Brain microvascular endothelial cell (primary cell): ENCODE data around the gene ZNF511.

Source experiments
- DNase-seq: peaks from one replicate; pipeline ENCODE4 v3.0.0-alpha.2; 2020
- H3K27ac ChIP-seq: fragments of 250-450 bp; sonication (Bioruptor Pico); 2 replicates; pipeline ENCODE4 v1.5.1; 2020; ENCODE audit warnings: mild to moderate bottlenecking, moderate library complexity
- H3K27me3 ChIP-seq: fragments of 250-450 bp; sonication (Bioruptor Pico); replicated peaks from 2 replicates; pipeline ENCODE4 v1.5.1; 2020; ENCODE audit warnings: mild to moderate bottlenecking
- H3K36me3 ChIP-seq: fragments of 250-450 bp; sonication (Bioruptor Pico); replicated peaks from 2 replicates; pipeline ENCODE4 v1.5.1; 2020; ENCODE audit warnings: mild to moderate bottlenecking
- H3K4me3 ChIP-seq: 2 replicates; pipeline ENCODE4 v1.5.1; 2011; ENCODE audit warnings: low read depth, mild to moderate bottlenecking, control low read depth, low read length, moderate library complexity
- in situ Hi-C: cut with HindIII; loops from 2 replicates; pipeline ENCODE4 v1.10.0; 2017; ENCODE audit warnings: low sequenced_read_pairs, low pct_ligation_motif_present
- TF ChIP-seq, protein P1 (sequence below): IDR thresholded peaks from 2 replicates; pipeline ENCODE4 v1.5.1; 2011; ENCODE audit warnings: low read depth, mild to moderate bottlenecking, moderate library complexity, low read length, control low read depth, inconsistent platforms; ENCODE audit errors: missing control alignments

ZNF511 gene

DNA sequence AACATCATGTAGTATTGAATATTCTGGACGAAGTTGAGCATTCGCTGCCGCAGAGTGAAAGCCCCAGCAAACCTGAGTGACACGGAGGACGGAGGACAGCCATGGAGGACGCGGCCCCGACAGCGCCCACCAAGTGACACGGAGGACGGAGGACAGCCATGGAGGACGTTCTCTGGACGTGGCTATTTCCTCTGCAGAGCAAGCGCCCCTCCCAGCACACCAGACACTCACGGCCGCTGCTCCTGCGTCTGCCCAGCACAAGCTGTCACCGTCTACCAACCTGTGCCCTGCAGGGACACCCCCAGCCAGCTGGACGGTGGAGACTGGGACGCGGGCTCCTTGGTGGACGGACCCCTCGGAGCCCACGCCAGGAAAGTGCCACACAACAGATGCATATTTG is 24.8 kb upstream of the ZNF511 start:
- Histone ChIP-seq H3K36me3 (peaks cover 59% of the 10 kb centered on the region), H3K27ac (no peak overlapping the region), H3K27me3 (no peaks in the 10 kb centered on the region), H3K4me3 (no peak overlapping the region)
- in situ Hi-C loops: no loop called here
- TF ChIP-seq, protein P1, sequence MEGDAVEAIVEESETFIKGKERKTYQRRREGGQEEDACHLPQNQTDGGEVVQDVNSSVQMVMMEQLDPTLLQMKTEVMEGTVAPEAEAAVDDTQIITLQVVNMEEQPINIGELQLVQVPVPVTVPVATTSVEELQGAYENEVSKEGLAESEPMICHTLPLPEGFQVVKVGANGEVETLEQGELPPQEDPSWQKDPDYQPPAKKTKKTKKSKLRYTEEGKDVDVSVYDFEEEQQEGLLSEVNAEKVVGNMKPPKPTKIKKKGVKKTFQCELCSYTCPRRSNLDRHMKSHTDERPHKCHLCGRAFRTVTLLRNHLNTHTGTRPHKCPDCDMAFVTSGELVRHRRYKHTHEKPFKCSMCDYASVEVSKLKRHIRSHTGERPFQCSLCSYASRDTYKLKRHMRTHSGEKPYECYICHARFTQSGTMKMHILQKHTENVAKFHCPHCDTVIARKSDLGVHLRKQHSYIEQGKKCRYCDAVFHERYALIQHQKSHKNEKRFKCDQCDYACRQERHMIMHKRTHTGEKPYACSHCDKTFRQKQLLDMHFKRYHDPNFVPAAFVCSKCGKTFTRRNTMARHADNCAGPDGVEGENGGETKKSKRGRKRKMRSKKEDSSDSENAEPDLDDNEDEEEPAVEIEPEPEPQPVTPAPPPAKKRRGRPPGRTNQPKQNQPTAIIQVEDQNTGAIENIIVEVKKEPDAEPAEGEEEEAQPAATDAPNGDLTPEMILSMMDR: no peak
- DNase-seq: no peak

DNA sequence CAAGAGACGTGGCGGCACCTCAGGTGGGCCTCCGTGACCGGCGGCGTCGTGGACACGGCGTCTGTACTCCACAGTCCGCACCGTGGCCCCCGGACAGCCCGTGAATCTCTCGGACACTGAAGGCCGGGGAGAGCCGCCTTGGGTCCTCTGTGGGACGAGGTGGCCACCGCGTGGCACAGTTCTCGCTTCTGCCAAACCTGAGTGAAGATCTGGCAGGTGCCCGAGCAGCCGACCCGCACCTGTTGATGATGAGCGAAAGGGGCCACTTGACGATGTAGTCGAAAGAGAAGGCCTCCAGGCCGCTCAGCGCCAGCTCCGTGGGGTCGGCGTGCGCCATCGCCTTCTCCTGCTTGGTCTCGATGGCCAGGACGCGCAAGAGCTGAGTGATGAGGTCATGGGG is 23.5 kb upstream of the ZNF511 start:
- TF ChIP-seq, protein P1: no peak
- H3K27me3 ChIP-seq: no peaks in the 10 kb centered on the region
- DNase-seq: no peak
- in situ Hi-C loops: no loop called here
- no peak overlapping the region for H3K27ac ChIP-seq
- no peak overlapping the region for H3K4me3 ChIP-seq
- peaks cover 66% of the 10 kb centered on the region for H3K36me3 ChIP-seq

DNA sequence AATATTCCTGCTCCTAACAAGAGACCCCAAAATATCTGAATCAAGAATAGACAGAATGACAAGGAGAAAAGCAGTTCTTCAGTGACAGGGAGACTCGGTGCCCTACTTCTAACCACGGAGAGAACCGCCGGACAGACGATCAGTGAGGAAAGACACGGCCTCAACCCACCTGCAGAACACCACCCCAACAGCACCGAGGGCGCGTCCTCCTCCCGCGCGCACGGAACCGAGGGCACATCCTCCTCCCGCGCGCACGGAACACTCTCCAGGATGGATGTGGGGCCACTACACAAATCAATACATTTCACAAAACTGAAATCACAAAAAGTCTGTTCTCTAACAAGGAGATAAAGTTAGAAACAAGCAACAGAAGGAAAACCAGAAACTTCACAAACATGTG is 22.3 kb upstream of the ZNF511 start:
- H3K27me3 ChIP-seq: no peaks in the 10 kb centered on the region
- no peak for DNase-seq
- H3K36me3 ChIP-seq: peaks cover 70% of the 10 kb centered on the region
- in situ Hi-C loops: no loop called here
- H3K27ac ChIP-seq: no peak overlapping the region
- TF ChIP-seq, protein P1: no peak
- H3K4me3 ChIP-seq: no peak overlapping the region

DNA sequence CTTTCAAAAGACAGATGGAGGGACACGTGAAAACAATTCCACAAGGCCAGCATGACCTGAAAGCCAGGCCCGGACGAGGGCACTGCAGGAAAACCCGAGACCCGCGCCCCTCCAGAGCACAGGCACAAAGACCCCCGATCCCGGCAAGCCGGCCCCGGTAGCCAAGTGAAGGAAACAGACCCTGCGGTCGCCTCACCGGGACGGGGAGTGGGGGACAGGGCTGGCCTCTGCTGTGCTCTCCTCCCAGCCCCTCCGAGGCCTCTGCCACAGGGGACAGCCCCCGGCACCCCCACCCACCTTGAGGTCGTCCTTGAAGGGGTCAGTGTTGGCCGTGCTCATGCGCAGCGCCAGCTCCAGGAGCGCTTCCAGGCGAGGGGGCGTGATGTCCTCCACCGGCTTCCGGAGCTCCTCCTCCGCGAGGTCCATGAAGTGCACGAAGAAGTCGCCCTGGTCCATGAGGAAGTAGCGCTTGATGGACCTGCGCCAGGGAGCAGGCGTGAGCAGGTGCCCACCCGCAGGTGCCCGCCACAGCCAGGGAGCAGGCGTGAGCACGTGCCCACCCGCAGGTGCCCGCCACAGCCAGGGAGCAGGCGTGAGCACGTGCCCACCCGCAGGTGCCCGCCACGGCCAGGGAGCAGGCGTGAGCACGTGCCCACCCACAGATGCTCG is 20.7 kb upstream of the ZNF511 start:
- DNase-seq: no peak
- in situ Hi-C loops: no loop called here
- Histone ChIP-seq H3K36me3 (peaks cover 63% of the 10 kb centered on the region), H3K4me3 (no peak overlapping the region), H3K27ac (no peak overlapping the region), H3K27me3 (no peaks in the 10 kb centered on the region)
- TF ChIP-seq, protein P1: no peak

DNA sequence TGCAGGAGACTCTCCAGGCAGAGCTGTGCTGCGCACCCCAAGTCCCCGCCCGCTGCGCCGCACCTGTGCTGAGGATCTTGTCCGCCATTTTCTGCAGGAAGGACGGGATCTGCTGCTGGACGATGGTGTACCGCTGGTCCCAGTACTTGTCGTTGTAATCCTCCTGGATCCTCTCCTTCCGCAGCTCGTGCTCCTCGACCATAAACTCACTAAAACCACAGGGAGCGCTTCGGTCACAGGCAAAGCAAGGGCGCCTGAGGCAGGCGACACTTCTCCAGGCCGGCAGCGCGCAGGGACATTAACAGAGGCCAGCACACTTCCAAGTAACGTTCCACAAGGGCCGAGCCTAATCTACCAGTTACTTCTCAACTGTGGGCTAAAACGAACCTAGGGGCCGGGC is 19.0 kb upstream of the ZNF511 start:
- no peaks in the 10 kb centered on the region for H3K27me3 ChIP-seq

More for the DNA sequence above, 19.0 kb upstream of the ZNF511 start:
- Histone ChIP-seq H3K27ac (no peak overlapping the region), H3K36me3 (peaks cover 56% of the 10 kb centered on the region), H3K4me3 (no peak overlapping the region)
- no peak for DNase-seq
- in situ Hi-C loops: no loop called here
- TF ChIP-seq, protein P1: no peak
